Fibroblast of lung (primary cell): ENCODE data around the gene TMEM117.

Experiments used
- CTCF ChIP-seq, 2 donors: IDR thresholded peaks in 1 of 2; conservative IDR thresholded peaks in 1 of 2; 1 replicate in 1 of 2; 2 replicates in 1 of 2; pipeline ENCODE4 v1.5.1; 2011 to 2012; ENCODE audit warnings: low read length in 2 of 2, control low read depth in 1 of 2, inconsistent platforms in 1 of 2, low read depth in 1 of 2, mild to moderate bottlenecking in 1 of 2
- EZH2 ChIP-seq: IDR thresholded peaks from 2 replicates; pipeline ENCODE4 v1.5.1; 2012; ENCODE audit warnings: low read length, control low read depth, mild to moderate bottlenecking; ENCODE audit errors: missing control alignments

GRCh38 chr12:44101475-44101874, 265.6 kb downstream of the TMEM117 start:
- TF ChIP-seq CTCF (conservative IDR thresholded peaks at IDR 0.05 in 1 of 2, IDR thresholded peaks at IDR 0.05 in 1 of 2; ENCODE audit: low read depth in 1 of 2, low read length in 2 of 2) (no peak), EZH2 (no peak)
